ENCODE results near the gene RRP15.
A peak's percentile ranks its signal among the peaks of the same experiment; 100 is the strongest.

The RRP15 gene

GRCh38 chr1:218384581-218384993, 99.5 kb downstream of the RRP15 start:
- peak; percentile 22 for DNase-seq (ENCODE audit: low read depth)
- no peak overlapping the region for H3K4me3 ChIP-seq (ENCODE audit: low read depth, low read length)
- no peak for TF ChIP-seq POLR2A (IDR thresholded peaks at IDR 0.05; ENCODE audit: extremely low read depth, insufficient read length)

All from NB4 (cell line).